Diencephalon (tissue), 1 donor: ENCODE data around the gene PIP4K2C. TPM values are rescaled to one million over a fixed set of nuclear protein-coding genes. Genes with fewer than 3 reads are reported as not detected.

Experiments
- total RNA-seq: library from RNA; depleted of rRNA; stranded (reverse); fragments of >200 nt; gene quantifications from one replicate; pipeline ENCODE4 v1.2.3, GENCODE V29; 2014

PIP4K2C gene
- 19.6 TPM for total RNA-seq

GRCh38 chr12:57590864-57591781, at the start of gene PIP4K2C:
Gene PIP4K2C, plus strand, starts transcription at chr12:57591192. Its CDS starts 98 bp downstream, at chr12:57591290.

GRCh38 chr12:57546438-57547287, 44.3 kb upstream of the PIP4K2C start, which contains the start of gene DCTN2:
Gene DCTN2, minus strand, starts transcription at chr12:57547192. Its CDS starts 129 bp downstream, at chr12:57547063.

DNA sequence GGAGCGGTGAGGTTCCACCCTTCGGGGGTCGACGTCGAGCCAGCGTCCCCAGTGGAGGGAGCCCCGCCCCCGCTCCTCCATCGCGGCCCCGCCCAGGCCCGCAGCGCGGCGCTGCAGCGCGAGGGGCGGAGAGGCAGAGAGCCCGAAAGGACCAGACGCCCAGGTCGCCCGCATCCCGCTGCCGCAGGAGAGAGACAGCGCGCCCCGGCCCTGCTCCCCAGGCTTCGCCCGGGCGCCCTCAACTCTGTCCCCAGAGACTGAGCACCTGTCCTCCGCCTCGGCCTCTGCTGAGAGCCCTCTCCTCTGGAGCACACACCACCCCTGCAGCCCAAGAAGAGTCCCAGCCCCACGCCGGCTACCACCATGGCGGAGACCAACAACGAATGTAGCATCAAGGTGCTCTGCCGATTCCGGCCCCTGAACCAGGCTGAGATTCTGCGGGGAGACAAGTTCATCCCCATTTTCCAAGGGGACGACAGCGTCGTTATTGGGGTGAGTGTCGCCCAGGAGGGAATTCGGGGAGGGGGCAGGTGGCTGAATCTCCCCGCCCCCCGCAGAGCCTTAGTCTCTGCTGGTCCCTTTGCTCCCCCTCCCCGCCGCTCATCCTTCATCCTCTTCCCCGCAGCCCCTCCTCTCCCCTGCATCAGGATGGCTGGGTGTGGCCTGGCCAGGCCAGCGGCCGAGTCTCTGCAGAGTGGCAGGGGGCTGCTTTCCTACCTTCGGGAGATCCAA, 40.9 kb upstream of the PIP4K2C start, which contains the start of gene KIF5A:
Gene KIF5A, plus strand, starts transcription at position 136 of the 732 bp plus-strand sequence. Its CDS starts 228 bp downstream, at position 364.

DNA sequence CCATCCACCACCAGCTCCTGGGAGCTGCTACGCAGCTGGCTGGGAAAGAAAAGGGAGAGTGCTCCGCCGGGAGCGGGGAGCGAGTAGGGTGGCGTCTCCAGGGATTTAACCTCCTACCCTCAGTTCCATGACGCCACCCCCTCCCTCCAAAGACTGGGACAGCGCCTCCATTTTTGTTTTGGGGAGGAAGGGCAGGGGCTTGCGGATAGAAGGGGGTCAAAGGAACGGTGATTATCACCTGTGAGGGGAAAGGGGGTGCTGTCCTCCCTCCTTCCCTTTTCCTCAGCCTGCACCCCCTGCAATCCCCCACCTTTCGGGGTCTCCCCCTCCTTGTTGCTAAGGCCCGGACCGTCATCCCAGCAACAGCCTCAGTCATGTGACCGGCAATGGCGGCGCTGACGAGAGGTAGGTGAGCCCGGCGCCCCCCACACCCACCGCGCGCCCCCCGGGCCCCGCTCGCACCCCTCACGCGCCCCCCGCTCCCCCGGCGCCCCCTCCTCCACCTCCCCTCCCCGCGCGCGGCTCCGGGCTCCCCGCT, 13.5 kb downstream of the PIP4K2C start, which contains the start of gene DTX3:
Gene DTX3, plus strand, starts transcription at position 371 of the 538 bp plus-strand sequence. CDS start 1,694 bp downstream, outside the sequence.

GRCh38 chr12:57611108-57611826, 20.3 kb downstream of the PIP4K2C start, which contains the start of gene ARHGEF25:
Gene ARHGEF25, plus strand, starts transcription at chr12:57611435. Its CDS starts 460 bp downstream, at chr12:57611895.

GRCh38 chr12:57632958-57633840, 42.2 kb downstream of the PIP4K2C start, which contains the start of gene B4GALNT1:
Gene B4GALNT1, minus strand, starts transcription at chr12:57633201. Its CDS starts 1,069 bp downstream, at chr12:57632132.

Other genes with a start within 250 kb of the PIP4K2C start
- 38.5 TPM for gene R3HDM2, start 160.1 kb upstream of the PIP4K2C start, total RNA-seq
- not detected for gene INHBC, start 156.4 kb upstream of the PIP4K2C start, total RNA-seq
- gene INHBE, start 135.9 kb upstream of the PIP4K2C start, total RNA-seq: not detected
- gene GLI1, start 131.4 kb upstream of the PIP4K2C start, total RNA-seq: 1.6 TPM
- 2.1 TPM for gene ARHGAP9, start 111.3 kb upstream of the PIP4K2C start, total RNA-seq
- 112 TPM for gene MARS1, start 103.1 kb upstream of the PIP4K2C start, total RNA-seq
- gene DDIT3, start 70.7 kb upstream of the PIP4K2C start, total RNA-seq: 8.5 TPM
- gene MBD6, start 68.4 kb upstream of the PIP4K2C start, total RNA-seq: 4.2 TPM
- gene DCTN2, start 44.0 kb upstream of the PIP4K2C start, total RNA-seq: 127 TPM
- 114 TPM for gene KIF5A, start 41.1 kb upstream of the PIP4K2C start, total RNA-seq
- 58.1 TPM for gene DTX3, start 13.6 kb downstream of the PIP4K2C start, total RNA-seq
- 22.4 TPM for gene ARHGEF25, start 20.2 kb downstream of the PIP4K2C start, total RNA-seq
- gene B4GALNT1, start 42.0 kb downstream of the PIP4K2C start, total RNA-seq: 47.5 TPM
- gene OS9, start 102.9 kb downstream of the PIP4K2C start, total RNA-seq: 131 TPM
- 55.6 TPM for gene AGAP2, start 147.6 kb downstream of the PIP4K2C start, total RNA-seq
- gene TSPAN31, start 153.8 kb downstream of the PIP4K2C start, total RNA-seq: 52.6 TPM
- gene CDK4, start 161.1 kb downstream of the PIP4K2C start, total RNA-seq: 60.4 TPM
- gene MARCHF9, start 163.9 kb downstream of the PIP4K2C start, total RNA-seq: 21.7 TPM
- not detected for gene CYP27B1, start 175.9 kb downstream of the PIP4K2C start, total RNA-seq
- gene METTL1, start 180.9 kb downstream of the PIP4K2C start, total RNA-seq: 4.2 TPM
- gene EEF1AKMT3, start 181.4 kb downstream of the PIP4K2C start, total RNA-seq: 2.8 TPM
- gene TSFM, start 191.6 kb downstream of the PIP4K2C start, total RNA-seq: 28.6 TPM
- 1.8 TPM for gene AVIL, start 227.5 kb downstream of the PIP4K2C start, total RNA-seq